Breast epithelium (tissue), 3 donors: Measurements from ENCODE around the gene PLB1.

Source experiments
- POLR2A ChIP-seq: fragments of 450-650 bp; IDR thresholded peaks from one replicate; pipeline ENCODE4 v1.6.1; 2016; ENCODE audit warnings: antibody characterized with exemption, mild to moderate bottlenecking, moderate library complexity
- POLR2AphosphoS5 ChIP-seq, 3 donors: sonication (generic); formaldehyde crosslinking; IDR thresholded peaks; one replicate each; pipeline ENCODE4 v1.6.1; 2017; ENCODE audit warnings: antibody characterized with exemption in 3 of 3
- TF ChIP-seq, protein P1 (sequence below), 3 donors: fragments of 450-650 bp; IDR thresholded peaks; one replicate each; pipeline ENCODE4 v1.5.1; 2016 to 2017; ENCODE audit warnings: antibody characterized with exemption in 3 of 3, mild to moderate bottlenecking in 3 of 3, moderate library complexity in 3 of 3

DNA sequence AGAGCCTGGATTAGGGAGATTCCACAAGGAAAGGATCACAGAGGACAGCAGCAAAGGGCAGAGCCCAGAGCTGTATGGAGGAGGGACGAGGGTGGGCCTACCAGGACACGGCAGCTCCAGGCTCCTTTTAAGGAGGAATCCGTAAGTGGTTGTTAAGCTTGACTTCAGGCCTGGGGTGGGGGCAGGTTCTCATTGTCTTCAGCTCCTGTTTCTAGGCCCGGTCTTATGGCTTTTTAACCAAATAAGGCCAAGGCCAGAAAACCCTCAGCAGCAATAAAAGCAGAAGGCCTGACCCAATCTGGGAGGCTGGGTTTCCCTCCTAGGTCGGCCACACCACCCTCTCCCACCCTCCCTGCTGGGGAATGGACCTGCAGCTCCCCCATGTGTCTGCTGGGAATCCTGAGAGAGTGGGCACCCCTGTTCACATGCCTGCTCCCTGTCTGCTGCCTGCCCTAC lies 111.2 kb downstream of the PLB1 start:
- TF ChIP-seq, protein P1, sequence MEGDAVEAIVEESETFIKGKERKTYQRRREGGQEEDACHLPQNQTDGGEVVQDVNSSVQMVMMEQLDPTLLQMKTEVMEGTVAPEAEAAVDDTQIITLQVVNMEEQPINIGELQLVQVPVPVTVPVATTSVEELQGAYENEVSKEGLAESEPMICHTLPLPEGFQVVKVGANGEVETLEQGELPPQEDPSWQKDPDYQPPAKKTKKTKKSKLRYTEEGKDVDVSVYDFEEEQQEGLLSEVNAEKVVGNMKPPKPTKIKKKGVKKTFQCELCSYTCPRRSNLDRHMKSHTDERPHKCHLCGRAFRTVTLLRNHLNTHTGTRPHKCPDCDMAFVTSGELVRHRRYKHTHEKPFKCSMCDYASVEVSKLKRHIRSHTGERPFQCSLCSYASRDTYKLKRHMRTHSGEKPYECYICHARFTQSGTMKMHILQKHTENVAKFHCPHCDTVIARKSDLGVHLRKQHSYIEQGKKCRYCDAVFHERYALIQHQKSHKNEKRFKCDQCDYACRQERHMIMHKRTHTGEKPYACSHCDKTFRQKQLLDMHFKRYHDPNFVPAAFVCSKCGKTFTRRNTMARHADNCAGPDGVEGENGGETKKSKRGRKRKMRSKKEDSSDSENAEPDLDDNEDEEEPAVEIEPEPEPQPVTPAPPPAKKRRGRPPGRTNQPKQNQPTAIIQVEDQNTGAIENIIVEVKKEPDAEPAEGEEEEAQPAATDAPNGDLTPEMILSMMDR (IDR thresholded peaks at IDR 0.05): no peak
- TF ChIP-seq POLR2AphosphoS5 (IDR thresholded peaks at IDR 0.05) (no peak), POLR2A (no peak)
